HEK293 (cell line): ENCODE results near the gene CRK.

Experiments used
- KLF10 ChIP-seq: fragments of 450-650 bp; IDR thresholded peaks from 2 replicates; pipeline ENCODE4 v1.5.1; 2018; ENCODE audit warnings: missing biosample characterization, mild to moderate bottlenecking, missing genetic modification characterization
- REPIN1 ChIP-seq: fragments of 450-650 bp; formaldehyde crosslinking; IDR thresholded peaks from 2 replicates; pipeline ENCODE4 v1.5.1; 2017; ENCODE audit warnings: missing biosample characterization, missing genetic modification characterization, low read depth
- SALL2 ChIP-seq: fragments of 450-650 bp; formaldehyde crosslinking; IDR thresholded peaks from 2 replicates; pipeline ENCODE4 v1.5.0; 2017; ENCODE audit warnings: missing biosample characterization, mild to moderate bottlenecking, missing genetic modification characterization, borderline replicate concordance
- YY1 ChIP-seq: fragments of 450-650 bp; formaldehyde crosslinking; IDR thresholded peaks from 2 replicates; pipeline ENCODE4 v1.5.1; 2018; ENCODE audit warnings: missing biosample characterization, missing genetic modification characterization
- ZNF184 ChIP-seq: fragments of 450-650 bp; IDR thresholded peaks from 2 replicates; pipeline ENCODE4 v1.5.1; 2018; ENCODE audit warnings: missing biosample characterization, mild to moderate bottlenecking, missing genetic modification characterization
- ZNF423 ChIP-seq: fragments of 450-650 bp; formaldehyde crosslinking; IDR thresholded peaks from 2 replicates; pipeline ENCODE4 v1.5.1; 2016; ENCODE audit warnings: missing biosample characterization, missing genetic modification characterization
- ZNF501 ChIP-seq: fragments of 450-650 bp; formaldehyde crosslinking; IDR thresholded peaks from 2 replicates; pipeline ENCODE4 v1.5.1; 2016; ENCODE audit warnings: missing biosample characterization, missing genetic modification characterization
- ZNF561 ChIP-seq: fragments of 450-650 bp; IDR thresholded peaks from 2 replicates; pipeline ENCODE4 v1.5.1; 2018; ENCODE audit warnings: missing biosample characterization, missing genetic modification characterization, borderline replicate concordance
- ZNF707 ChIP-seq: fragments of 450-650 bp; formaldehyde crosslinking; IDR thresholded peaks from 2 replicates; pipeline ENCODE4 v1.5.1; 2016; ENCODE audit warnings: missing biosample characterization, missing genetic modification characterization
- ZNF76 ChIP-seq: fragments of 450-650 bp; formaldehyde crosslinking; IDR thresholded peaks from 2 replicates; pipeline ENCODE4; 2016; ENCODE audit warnings: low read depth, missing biosample characterization, missing genetic modification characterization, borderline replicate concordance
- ZNF792 ChIP-seq: fragments of 450-650 bp; formaldehyde crosslinking; IDR thresholded peaks from 2 replicates; pipeline ENCODE4 v1.5.1; 2016; ENCODE audit warnings: missing biosample characterization, missing genetic modification characterization
- TF ChIP-seq, protein P1 (sequence below): fragments of 450-650 bp; formaldehyde crosslinking; IDR thresholded peaks from 2 replicates; pipeline ENCODE4 v1.5.1; 2016; ENCODE audit warnings: missing biosample characterization, missing genetic modification characterization
- TF ChIP-seq, protein P2 (sequence below): fragments of 450-650 bp; formaldehyde crosslinking; IDR thresholded peaks from 2 replicates; pipeline ENCODE4 v1.5.1; 2016; ENCODE audit warnings: missing biosample characterization, missing genetic modification characterization
- TF ChIP-seq, protein P3 (sequence below): fragments of 450-650 bp; formaldehyde crosslinking; IDR thresholded peaks from 2 replicates; pipeline ENCODE4 v1.5.1; 2016; ENCODE audit warnings: missing biosample characterization, missing genetic modification characterization

DNA sequence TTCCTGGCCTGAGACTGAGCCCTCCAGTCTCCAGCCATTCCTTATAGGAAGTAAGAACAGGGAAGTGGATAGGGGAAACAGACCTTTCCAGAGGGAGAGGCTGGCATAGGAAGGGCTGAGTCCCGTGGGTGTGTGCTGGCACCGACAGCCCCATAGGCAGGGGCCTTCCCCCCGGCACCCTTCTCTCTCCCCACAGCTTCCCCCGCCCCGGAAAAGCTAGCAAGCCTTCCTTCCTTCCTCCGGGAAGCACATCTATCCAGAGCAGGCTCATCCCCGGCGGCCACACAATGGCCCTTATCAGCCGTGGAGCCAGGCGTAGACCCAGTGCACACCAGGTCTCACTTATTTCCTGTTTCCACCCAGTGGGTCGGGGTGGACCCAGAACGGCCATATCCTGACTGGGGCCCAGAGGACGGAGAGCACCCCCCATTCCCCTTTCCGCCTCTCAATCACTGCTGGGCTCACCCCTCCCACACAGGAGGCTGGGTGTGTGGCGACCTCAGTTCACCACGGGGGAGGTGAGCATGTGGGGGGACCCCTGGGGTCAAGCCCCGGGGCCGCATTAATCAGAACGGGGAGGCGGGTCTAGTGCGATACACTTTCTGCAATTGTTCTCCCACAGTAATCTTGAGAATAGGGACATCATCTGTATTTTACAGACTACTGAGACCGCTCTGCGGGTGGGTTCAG is 37.4 kb upstream of the CRK start:
- no peak for TF ChIP-seq ZNF707 (tag by site-specific recombination)
- TF ChIP-seq, protein P1, sequence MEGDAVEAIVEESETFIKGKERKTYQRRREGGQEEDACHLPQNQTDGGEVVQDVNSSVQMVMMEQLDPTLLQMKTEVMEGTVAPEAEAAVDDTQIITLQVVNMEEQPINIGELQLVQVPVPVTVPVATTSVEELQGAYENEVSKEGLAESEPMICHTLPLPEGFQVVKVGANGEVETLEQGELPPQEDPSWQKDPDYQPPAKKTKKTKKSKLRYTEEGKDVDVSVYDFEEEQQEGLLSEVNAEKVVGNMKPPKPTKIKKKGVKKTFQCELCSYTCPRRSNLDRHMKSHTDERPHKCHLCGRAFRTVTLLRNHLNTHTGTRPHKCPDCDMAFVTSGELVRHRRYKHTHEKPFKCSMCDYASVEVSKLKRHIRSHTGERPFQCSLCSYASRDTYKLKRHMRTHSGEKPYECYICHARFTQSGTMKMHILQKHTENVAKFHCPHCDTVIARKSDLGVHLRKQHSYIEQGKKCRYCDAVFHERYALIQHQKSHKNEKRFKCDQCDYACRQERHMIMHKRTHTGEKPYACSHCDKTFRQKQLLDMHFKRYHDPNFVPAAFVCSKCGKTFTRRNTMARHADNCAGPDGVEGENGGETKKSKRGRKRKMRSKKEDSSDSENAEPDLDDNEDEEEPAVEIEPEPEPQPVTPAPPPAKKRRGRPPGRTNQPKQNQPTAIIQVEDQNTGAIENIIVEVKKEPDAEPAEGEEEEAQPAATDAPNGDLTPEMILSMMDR (tag by site-specific recombination), result no peak
- TF ChIP-seq ZNF501, result no peak
- no peak for TF ChIP-seq ZNF423 (tag by site-specific recombination)
- TF ChIP-seq ZNF184 (tag by site-specific recombination), result no peak
- no peak for TF ChIP-seq REPIN1 (tag by site-specific recombination)
- no peak for TF ChIP-seq ZNF792 (tag by site-specific recombination)
- TF ChIP-seq, protein P2, sequence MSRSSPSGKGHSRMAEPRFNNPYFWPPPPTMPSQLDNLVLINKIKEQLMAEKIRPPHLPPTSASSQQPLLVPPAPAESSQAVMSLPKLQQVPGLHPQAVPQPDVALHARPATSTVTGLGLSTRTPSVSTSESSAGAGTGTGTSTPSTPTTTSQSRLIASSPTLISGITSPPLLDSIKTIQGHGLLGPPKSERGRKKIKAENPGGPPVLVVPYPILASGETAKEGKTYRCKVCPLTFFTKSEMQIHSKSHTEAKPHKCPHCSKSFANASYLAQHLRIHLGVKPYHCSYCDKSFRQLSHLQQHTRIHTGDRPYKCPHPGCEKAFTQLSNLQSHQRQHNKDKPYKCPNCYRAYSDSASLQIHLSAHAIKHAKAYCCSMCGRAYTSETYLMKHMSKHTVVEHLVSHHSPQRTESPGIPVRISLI, result no peak
- no peak for TF ChIP-seq ZNF561
- TF ChIP-seq, protein P3, sequence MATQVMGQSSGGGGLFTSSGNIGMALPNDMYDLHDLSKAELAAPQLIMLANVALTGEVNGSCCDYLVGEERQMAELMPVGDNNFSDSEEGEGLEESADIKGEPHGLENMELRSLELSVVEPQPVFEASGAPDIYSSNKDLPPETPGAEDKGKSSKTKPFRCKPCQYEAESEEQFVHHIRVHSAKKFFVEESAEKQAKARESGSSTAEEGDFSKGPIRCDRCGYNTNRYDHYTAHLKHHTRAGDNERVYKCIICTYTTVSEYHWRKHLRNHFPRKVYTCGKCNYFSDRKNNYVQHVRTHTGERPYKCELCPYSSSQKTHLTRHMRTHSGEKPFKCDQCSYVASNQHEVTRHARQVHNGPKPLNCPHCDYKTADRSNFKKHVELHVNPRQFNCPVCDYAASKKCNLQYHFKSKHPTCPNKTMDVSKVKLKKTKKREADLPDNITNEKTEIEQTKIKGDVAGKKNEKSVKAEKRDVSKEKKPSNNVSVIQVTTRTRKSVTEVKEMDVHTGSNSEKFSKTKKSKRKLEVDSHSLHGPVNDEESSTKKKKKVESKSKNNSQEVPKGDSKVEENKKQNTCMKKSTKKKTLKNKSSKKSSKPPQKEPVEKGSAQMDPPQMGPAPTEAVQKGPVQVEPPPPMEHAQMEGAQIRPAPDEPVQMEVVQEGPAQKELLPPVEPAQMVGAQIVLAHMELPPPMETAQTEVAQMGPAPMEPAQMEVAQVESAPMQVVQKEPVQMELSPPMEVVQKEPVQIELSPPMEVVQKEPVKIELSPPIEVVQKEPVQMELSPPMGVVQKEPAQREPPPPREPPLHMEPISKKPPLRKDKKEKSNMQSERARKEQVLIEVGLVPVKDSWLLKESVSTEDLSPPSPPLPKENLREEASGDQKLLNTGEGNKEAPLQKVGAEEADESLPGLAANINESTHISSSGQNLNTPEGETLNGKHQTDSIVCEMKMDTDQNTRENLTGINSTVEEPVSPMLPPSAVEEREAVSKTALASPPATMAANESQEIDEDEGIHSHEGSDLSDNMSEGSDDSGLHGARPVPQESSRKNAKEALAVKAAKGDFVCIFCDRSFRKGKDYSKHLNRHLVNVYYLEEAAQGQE (tag by site-specific recombination), result no peak
- no peak for TF ChIP-seq SALL2 (tag by site-specific recombination)
- no peak for TF ChIP-seq ZNF76 (tag by site-specific recombination)
- TF ChIP-seq KLF10 (tag by site-specific recombination), result no peak
- TF ChIP-seq YY1 (tag by site-specific recombination), result no peak
